Thymus (tissue), 11 donors: ENCODE results near the gene FUT8. TPM values are rescaled to one million over a fixed set of nuclear protein-coding genes. Genes with fewer than 3 reads are reported as not detected.

ENCODE experiments used
- DNase-seq, 9 donors: peaks; one replicate each; pipeline ENCODE4 v3.0.0-alpha.2; 2013; ENCODE audit warnings: low spot score in 9 of 9, low read depth in 6 of 9, missing footprints in 1 of 9
- H3K27ac ChIP-seq, 2 donors: one replicate each; pipeline ENCODE4 v1.5.1; 2013; ENCODE audit warnings: control low read depth in 1 of 2, low read depth in 1 of 2, low read length in 1 of 2, mild to moderate bottlenecking in 1 of 2, moderate library complexity in 1 of 2
- H3K27me3 ChIP-seq, 2 donors: one replicate each; pipeline ENCODE4 v1.5.1; 2013; ENCODE audit warnings: low read length in 1 of 2; ENCODE audit not compliant: control insufficient read depth in 2 of 2, insufficient read depth in 1 of 2
- H3K36me3 ChIP-seq, 2 donors: one replicate each; pipeline ENCODE4 v1.5.1; 2013; ENCODE audit warnings: low read length in 1 of 2, mild to moderate bottlenecking in 1 of 2, moderate library complexity in 1 of 2; ENCODE audit not compliant: control insufficient read depth in 2 of 2, insufficient read depth in 2 of 2
- H3K4me1 ChIP-seq, 2 donors: one replicate each; pipeline ENCODE4 v1.5.1; 2013; ENCODE audit warnings: low read length in 2 of 2; ENCODE audit not compliant: control insufficient read depth in 2 of 2, insufficient read depth in 2 of 2
- H3K4me3 ChIP-seq, 2 donors: one replicate each; pipeline ENCODE4 v1.5.1; 2013; ENCODE audit warnings: low read length in 2 of 2, control low read depth in 1 of 2, mild to moderate bottlenecking in 1 of 2
- H3K9me3 ChIP-seq, 2 donors: one replicate each; pipeline ENCODE4 v1.5.1; 2013; ENCODE audit warnings: low read length in 1 of 2, mild to moderate bottlenecking in 1 of 2; ENCODE audit not compliant: control insufficient read depth in 2 of 2, insufficient read depth in 1 of 2
- WGBS: extraction: QIAGEN DNeasy Blood & Tissue Kit; methylation state at CpG from one replicate; pipeline ENCODE4 v1.1.7; 2013; 5-methylcytosine and 5-hydroxymethylcytosine counted together
- polyA plus RNA-seq: library from polyadenylated mRNA; stranded (reverse); fragments of 200-250 nt; gene quantifications from one replicate; pipeline ENCODE4 v1.2.3, GENCODE V29; 2013
- total RNA-seq: library from RNA; stranded (reverse); fragments of 120-200 nt; gene quantifications from one replicate; pipeline ENCODE4 v1.2.4, GENCODE V29; 2013
- donor health status: healthy.

The FUT8 gene
- total and polyA plus RNA-seq, 2 donors = 15.0 to 35.2 TPM

- 98% methylated on average over 1 of the region's 1 CpG for WGBS
Observed at GRCh38 chr14:65565948-65566347, 153.4 kb downstream of the FUT8 start.

GRCh38 chr14:65566820-65567522 lies 154.4 kb downstream of the FUT8 start:
- no peak overlapping the region for H3K4me3 ChIP-seq
- no peaks in the 10 kb centered on the region for H3K9me3 ChIP-seq
- H3K4me1 ChIP-seq = no peaks in the 10 kb centered on the region
- peaks cover 0 to 3% of the 10 kb centered on the region in 2 donors for H3K36me3 ChIP-seq
- WGBS = 97% methylated on average over 5 of the region's 5 CpGs
- no peak overlapping the region for H3K27ac ChIP-seq
- DNase-seq = no peak
- H3K27me3 ChIP-seq = no peaks in the 10 kb centered on the region

More at GRCh38 chr14:65565948-65566347, 153.4 kb downstream of the FUT8 start:
- H3K4me3 ChIP-seq = no peak overlapping the region
- no peaks in the 10 kb centered on the region for H3K27me3 ChIP-seq
- H3K27ac ChIP-seq = no peak overlapping the region
- peaks cover 0 to 6% of the 10 kb centered on the region in 2 donors for H3K36me3 ChIP-seq
- no peaks in the 10 kb centered on the region for H3K9me3 ChIP-seq
- DNase-seq = no peak
- H3K4me1 ChIP-seq = no peaks in the 10 kb centered on the region

GRCh38 chr14:65574611-65575010 lies 162.1 kb downstream of the FUT8 start:
- no peaks in the 10 kb centered on the region for H3K9me3 ChIP-seq
- WGBS = 73% methylated on average over 2 of the region's 2 CpGs
- no peak overlapping the region for H3K4me3 ChIP-seq
- no peak overlapping the region for H3K27ac ChIP-seq
- no peak for DNase-seq
- H3K36me3 ChIP-seq = no peaks in the 10 kb centered on the region
- no peaks in the 10 kb centered on the region for H3K4me1 ChIP-seq
- H3K27me3 ChIP-seq = no peaks in the 10 kb centered on the region

- Histone ChIP-seq H3K27ac (no peak overlapping the region), H3K4me1 (no peaks in the 10 kb centered on the region), H3K9me3 (no peaks in the 10 kb centered on the region), H3K36me3 (no peaks in the 10 kb centered on the region), H3K27me3 (no peaks in the 10 kb centered on the region), H3K4me3 (no peak overlapping the region)
- WGBS = 96% methylated on average over 6 of the region's 6 CpGs
- DNase-seq = no peak
Observed at GRCh38 chr14:65575389-65575788, 162.9 kb downstream of the FUT8 start.

GRCh38 chr14:65580973-65581372 lies 168.4 kb downstream of the FUT8 start:
- WGBS = 99% methylated on average over 1 of the region's 1 CpG
- H3K27me3 ChIP-seq = no peaks in the 10 kb centered on the region

GRCh38 chr14:65581378-65581777 lies 168.8 kb downstream of the FUT8 start:
- WGBS = 98% methylated on average over 3 of the region's 3 CpGs
- Histone ChIP-seq H3K27ac (no peak overlapping the region), H3K27me3 (no peaks in the 10 kb centered on the region), H3K4me1 (no peaks in the 10 kb centered on the region), H3K4me3 (no peak overlapping the region), H3K9me3 (no peaks in the 10 kb centered on the region), H3K36me3 (no peaks in the 10 kb centered on the region)
- DNase-seq = no peak

More at GRCh38 chr14:65580973-65581372, 168.4 kb downstream of the FUT8 start:
- Histone ChIP-seq H3K36me3 (no peaks in the 10 kb centered on the region), H3K9me3 (no peaks in the 10 kb centered on the region), H3K27ac (no peak overlapping the region), H3K4me3 (no peak overlapping the region), H3K4me1 (no peaks in the 10 kb centered on the region)
- no peak for DNase-seq

GRCh38 chr14:65581799-65582198 lies 169.3 kb downstream of the FUT8 start:
- Histone ChIP-seq H3K27me3 (no peaks in the 10 kb centered on the region), H3K9me3 (no peaks in the 10 kb centered on the region), H3K4me1 (no peaks in the 10 kb centered on the region), H3K4me3 (no peak overlapping the region), H3K36me3 (no peaks in the 10 kb centered on the region), H3K27ac (no peak overlapping the region)
- WGBS = 98% methylated on average over 3 of the region's 3 CpGs
- DNase-seq = no peak

GRCh38 chr14:65585216-65585615 lies 172.7 kb downstream of the FUT8 start:
- Histone ChIP-seq H3K27ac (no peak overlapping the region), H3K36me3 (no peaks in the 10 kb centered on the region), H3K9me3 (no peaks in the 10 kb centered on the region), H3K4me3 (no peak overlapping the region), H3K4me1 (no peaks in the 10 kb centered on the region), H3K27me3 (no peaks in the 10 kb centered on the region)
- DNase-seq = no peak
- WGBS = 97% methylated on average over 1 of the region's 1 CpG

GRCh38 chr14:65588426-65589140 lies 176.1 kb downstream of the FUT8 start:
- no peak for DNase-seq
- H3K27ac ChIP-seq = no peak overlapping the region
- H3K27me3 ChIP-seq = no peaks in the 10 kb centered on the region
- WGBS = 98% methylated on average over 4 of the region's 4 CpGs
- H3K4me3 ChIP-seq = no peak overlapping the region
- no peaks in the 10 kb centered on the region for H3K36me3 ChIP-seq
- H3K4me1 ChIP-seq = no peaks in the 10 kb centered on the region
- no peaks in the 10 kb centered on the region for H3K9me3 ChIP-seq
